Measurements from ENCODE around the gene CDH23.

DNA sequence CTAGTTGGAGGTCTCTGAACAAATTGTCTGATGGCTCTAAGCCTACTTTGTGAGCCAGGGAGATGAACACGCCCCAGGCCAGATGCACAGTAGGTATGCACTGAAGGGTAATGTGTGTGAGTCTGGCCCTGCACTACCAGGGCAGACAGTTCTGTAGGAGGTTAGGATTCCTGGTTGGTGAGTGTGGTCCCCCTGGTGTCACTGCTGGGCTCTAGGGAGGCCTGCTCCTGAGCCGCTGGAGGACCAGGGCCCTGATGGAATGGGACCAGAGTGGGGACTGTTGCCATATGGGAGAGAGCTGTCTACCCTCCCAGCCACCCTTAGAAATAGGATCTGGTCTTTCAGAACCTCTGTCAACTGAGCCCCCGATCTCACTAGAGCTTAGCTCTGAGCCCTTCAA, 42.0 kb downstream of the CDH23 start:
- TF ChIP-seq, protein P1, sequence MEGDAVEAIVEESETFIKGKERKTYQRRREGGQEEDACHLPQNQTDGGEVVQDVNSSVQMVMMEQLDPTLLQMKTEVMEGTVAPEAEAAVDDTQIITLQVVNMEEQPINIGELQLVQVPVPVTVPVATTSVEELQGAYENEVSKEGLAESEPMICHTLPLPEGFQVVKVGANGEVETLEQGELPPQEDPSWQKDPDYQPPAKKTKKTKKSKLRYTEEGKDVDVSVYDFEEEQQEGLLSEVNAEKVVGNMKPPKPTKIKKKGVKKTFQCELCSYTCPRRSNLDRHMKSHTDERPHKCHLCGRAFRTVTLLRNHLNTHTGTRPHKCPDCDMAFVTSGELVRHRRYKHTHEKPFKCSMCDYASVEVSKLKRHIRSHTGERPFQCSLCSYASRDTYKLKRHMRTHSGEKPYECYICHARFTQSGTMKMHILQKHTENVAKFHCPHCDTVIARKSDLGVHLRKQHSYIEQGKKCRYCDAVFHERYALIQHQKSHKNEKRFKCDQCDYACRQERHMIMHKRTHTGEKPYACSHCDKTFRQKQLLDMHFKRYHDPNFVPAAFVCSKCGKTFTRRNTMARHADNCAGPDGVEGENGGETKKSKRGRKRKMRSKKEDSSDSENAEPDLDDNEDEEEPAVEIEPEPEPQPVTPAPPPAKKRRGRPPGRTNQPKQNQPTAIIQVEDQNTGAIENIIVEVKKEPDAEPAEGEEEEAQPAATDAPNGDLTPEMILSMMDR (IDR thresholded peaks at IDR 0.05 in 2 of 3, conservative IDR thresholded peaks at IDR 0.05 in 1 of 3; ENCODE audit: insufficient read depth in 2 of 3, low read depth in 1 of 3, low read length in 3 of 3), result no peak
- TF ChIP-seq, protein P2, sequence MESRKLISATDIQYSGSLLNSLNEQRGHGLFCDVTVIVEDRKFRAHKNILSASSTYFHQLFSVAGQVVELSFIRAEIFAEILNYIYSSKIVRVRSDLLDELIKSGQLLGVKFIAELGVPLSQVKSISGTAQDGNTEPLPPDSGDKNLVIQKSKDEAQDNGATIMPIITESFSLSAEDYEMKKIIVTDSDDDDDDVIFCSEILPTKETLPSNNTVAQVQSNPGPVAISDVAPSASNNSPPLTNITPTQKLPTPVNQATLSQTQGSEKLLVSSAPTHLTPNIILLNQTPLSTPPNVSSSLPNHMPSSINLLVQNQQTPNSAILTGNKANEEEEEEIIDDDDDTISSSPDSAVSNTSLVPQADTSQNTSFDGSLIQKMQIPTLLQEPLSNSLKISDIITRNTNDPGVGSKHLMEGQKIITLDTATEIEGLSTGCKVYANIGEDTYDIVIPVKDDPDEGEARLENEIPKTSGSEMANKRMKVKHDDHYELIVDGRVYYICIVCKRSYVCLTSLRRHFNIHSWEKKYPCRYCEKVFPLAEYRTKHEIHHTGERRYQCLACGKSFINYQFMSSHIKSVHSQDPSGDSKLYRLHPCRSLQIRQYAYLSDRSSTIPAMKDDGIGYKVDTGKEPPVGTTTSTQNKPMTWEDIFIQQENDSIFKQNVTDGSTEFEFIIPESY (CRISPR knock-in tag; IDR thresholded peaks at IDR 0.05), result no peak
- TF ChIP-seq TAF1 (IDR thresholded peaks at IDR 0.05; ENCODE audit: control insufficient read depth, extremely low read depth, insufficient read depth, low read length, severe bottlenecking) (no peak), ESRRA (IDR thresholded peaks at IDR 0.05; ENCODE audit: borderline replicate concordance, low read depth) (no peak), EZH2 (IDR thresholded peaks at IDR 0.05; ENCODE audit: borderline replicate concordance, low read depth, low read length) (no peak), SREBF2 (CRISPR knock-in tag; IDR thresholded peaks at IDR 0.05) (no peak), ARHGAP35 (IDR thresholded peaks at IDR 0.05; ENCODE audit: partially characterized antibody) (no peak), RAD21 (CRISPR knock-in tag; conservative IDR thresholded peaks at IDR 0.05 in 1 of 2, IDR thresholded peaks at IDR 0.05 in 1 of 2) (no peak), TBL1XR1 (IDR thresholded peaks at IDR 0.05; ENCODE audit: low read length in 2 of 2) (no peak), ZFP36 (IDR thresholded peaks at IDR 0.05; ENCODE audit: low read depth, low read length, partially characterized antibody) (no peak), POLR2AphosphoS2 (IDR thresholded peaks at IDR 0.05; ENCODE audit: low read length) (no peak)
- TF ChIP-seq, protein P3, sequence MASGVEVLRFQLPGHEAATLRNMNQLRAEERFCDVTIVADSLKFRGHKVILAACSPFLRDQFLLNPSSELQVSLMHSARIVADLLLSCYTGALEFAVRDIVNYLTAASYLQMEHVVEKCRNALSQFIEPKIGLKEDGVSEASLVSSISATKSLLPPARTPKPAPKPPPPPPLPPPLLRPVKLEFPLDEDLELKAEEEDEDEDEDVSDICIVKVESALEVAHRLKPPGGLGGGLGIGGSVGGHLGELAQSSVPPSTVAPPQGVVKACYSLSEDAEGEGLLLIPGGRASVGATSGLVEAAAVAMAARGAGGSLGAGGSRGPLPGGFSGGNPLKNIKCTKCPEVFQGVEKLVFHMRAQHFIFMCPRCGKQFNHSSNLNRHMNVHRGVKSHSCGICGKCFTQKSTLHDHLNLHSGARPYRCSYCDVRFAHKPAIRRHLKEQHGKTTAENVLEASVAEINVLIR (CRISPR knock-in tag; IDR thresholded peaks at IDR 0.05), result no peak
- TF ChIP-seq, protein P4, sequence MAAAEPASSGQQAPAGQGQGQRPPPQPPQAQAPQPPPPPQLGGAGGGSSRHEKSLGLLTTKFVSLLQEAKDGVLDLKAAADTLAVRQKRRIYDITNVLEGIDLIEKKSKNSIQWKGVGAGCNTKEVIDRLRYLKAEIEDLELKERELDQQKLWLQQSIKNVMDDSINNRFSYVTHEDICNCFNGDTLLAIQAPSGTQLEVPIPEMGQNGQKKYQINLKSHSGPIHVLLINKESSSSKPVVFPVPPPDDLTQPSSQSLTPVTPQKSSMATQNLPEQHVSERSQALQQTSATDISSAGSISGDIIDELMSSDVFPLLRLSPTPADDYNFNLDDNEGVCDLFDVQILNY (CRISPR knock-in tag; IDR thresholded peaks at IDR 0.05), result no peak
